Endothelial cell (in vitro differentiated cells): ENCODE data around the gene PHTF2. TPM values are rescaled to one million over a fixed set of nuclear protein-coding genes. Genes with fewer than 3 reads are reported as not detected.

Experiments
- DNase-seq: peaks from one replicate; pipeline ENCODE4 v3.0.0; 2021; ENCODE audit warnings: low spot score
- H3K27ac Mint-ChIP-seq: one replicate; pipeline ENCODE4 v1.8.0; 2021; ENCODE audit warnings: mixed read lengths, inconsistent platforms; ENCODE audit not compliant: unreplicated experiment
- H3K27me3 Mint-ChIP-seq: one replicate; pipeline ENCODE4 v1.8.0; 2021; ENCODE audit warnings: mild to moderate bottlenecking, moderate library complexity, mixed read lengths, inconsistent platforms; ENCODE audit not compliant: unreplicated experiment
- H3K36me3 Mint-ChIP-seq: one replicate; pipeline ENCODE4 v1.8.0; 2021; ENCODE audit warnings: mild to moderate bottlenecking, low read depth, mixed read lengths, inconsistent platforms; ENCODE audit not compliant: unreplicated experiment
- H3K4me1 Mint-ChIP-seq: one replicate; pipeline ENCODE4 v1.8.0; 2021; ENCODE audit warnings: mild to moderate bottlenecking, mixed read lengths, inconsistent platforms; ENCODE audit not compliant: unreplicated experiment
- H3K4me3 Mint-ChIP-seq: one replicate; pipeline ENCODE4 v1.8.0; 2021; ENCODE audit warnings: mild to moderate bottlenecking, mixed read lengths, inconsistent platforms; ENCODE audit not compliant: unreplicated experiment
- H3K9me3 Mint-ChIP-seq: one replicate; pipeline ENCODE4 v1.8.0; 2021; ENCODE audit warnings: mixed read lengths, inconsistent platforms; ENCODE audit not compliant: unreplicated experiment
- CTCF ChIP-seq: fragments of 200-600 bp; sonication (generic); IDR thresholded peaks from one replicate; pipeline ENCODE4 v1.5.0; 2021; ENCODE audit warnings: antibody characterized with exemption; ENCODE audit not compliant: unreplicated experiment
- total RNA-seq: library from RNA; stranded (reverse); fragmentation: NEBNext Ultra II Directional; extraction: Animal tissue kit (Norgen Biotek cat#: 25700); gene quantifications from one replicate; pipeline ENCODE4 v1.2.1, GENCODE V29; 2021; ENCODE audit not compliant: unreplicated experiment

Gene PHTF2
- total RNA-seq, 1 donor from 2014 or later = 10.3 TPM

- TF ChIP-seq CTCF = no peak
- H3K27ac Mint-ChIP-seq = no peak overlapping the region
- H3K4me3 Mint-ChIP-seq = no peak overlapping the region
- no peak for DNase-seq
- no peaks in the 10 kb centered on the region for H3K9me3 Mint-ChIP-seq
- H3K27me3 Mint-ChIP-seq = peaks cover 2% of the 10 kb centered on the region
- peaks cover 4% of the 10 kb centered on the region for H3K36me3 Mint-ChIP-seq
- no peaks in the 10 kb centered on the region for H3K4me1 Mint-ChIP-seq
These were observed 207.6 kb downstream of the PHTF2 start for GRCh38 chr7:78006063-78006755.

Other genes with a start within 250 kb of the PHTF2 start
- gene RSBN1L, start 102.3 kb upstream of the PHTF2 start, total RNA-seq = 17.2 TPM
- 9.5 TPM for gene TMEM60, start 339 bp upstream of the PHTF2 start, total RNA-seq